Activated CD8-positive, alpha-beta memory T cell treated with anti-CD3 and anti-CD28 coated beads, Interleukin-2, amount 50 U/mL, for 1 hour (primary cell): Measurements from ENCODE around the gene PTPRE.

ENCODE experiments used
- DNase-seq: peaks from one replicate; pipeline ENCODE4 v3.0.0-alpha.2; 2020; ENCODE audit errors: extremely low read depth

PTPRE gene

GRCh38 chr10:127906548-127907377, at the start of gene PTPRE:
Gene PTPRE, plus strand, starts transcription at chr10:127907103. Its CDS starts 133,779 bp downstream, at chr10:128040882.
- no peak for DNase-seq

DNA sequence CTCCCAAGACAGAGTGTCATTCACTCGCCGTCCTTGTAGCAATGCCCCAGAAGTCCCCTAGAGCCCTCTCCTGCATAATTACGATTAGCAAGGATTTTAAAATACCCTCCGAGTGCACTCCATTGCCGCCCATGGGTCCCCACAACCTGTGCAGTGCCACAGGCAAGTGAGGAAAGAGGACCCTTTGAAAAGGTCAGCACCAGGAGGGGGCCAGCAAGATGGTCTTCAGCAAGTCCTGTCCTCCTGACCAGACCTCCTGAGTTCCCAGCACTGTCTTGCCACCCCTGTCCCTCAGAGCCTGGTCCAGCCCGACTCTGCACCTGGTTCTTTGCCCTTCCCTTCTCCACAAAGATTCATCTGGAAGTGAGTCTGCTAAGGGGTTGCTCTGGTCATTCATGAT, 46.3 kb upstream of the PTPRE start:
- DNase-seq: no peak

- DNase-seq: no peak
These were observed 43.6 kb upstream of the PTPRE start for GRCh38 chr10:127863231-127863825.

GRCh38 chr10:127866276-127867013, 40.5 kb upstream of the PTPRE start:
- no peak for DNase-seq

- DNase-seq: no peak
These were observed 39.1 kb upstream of the PTPRE start for GRCh38 chr10:127867805-127868204.

DNA sequence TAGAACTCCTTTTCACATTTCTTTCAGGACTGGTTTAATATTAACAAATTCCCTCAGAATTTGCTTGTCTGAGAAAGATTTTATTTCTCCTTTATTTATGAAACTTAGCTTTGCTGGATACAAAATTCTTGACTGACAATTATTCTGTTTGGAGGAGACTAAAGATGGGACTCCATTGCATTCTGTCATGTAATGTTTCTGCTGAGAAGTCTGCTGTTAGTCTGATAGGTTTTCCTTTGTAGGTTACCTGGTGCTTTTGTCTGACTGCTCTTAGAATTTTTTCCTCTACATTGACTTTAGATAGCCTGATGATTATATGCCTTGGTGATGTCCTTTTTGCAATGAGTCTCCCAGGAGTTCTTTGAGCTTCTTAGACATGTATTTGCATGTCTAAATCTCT, 37.6 kb upstream of the PTPRE start:
- no peak for DNase-seq

GRCh38 chr10:127871631-127872010, 35.3 kb upstream of the PTPRE start:
- DNase-seq: no peak

- no peak for DNase-seq
These were observed 34.7 kb upstream of the PTPRE start for GRCh38 chr10:127872011-127872761.

- DNase-seq: no peak
These were observed 33.9 kb upstream of the PTPRE start for GRCh38 chr10:127872871-127873600.

GRCh38 chr10:127873901-127874470, 32.9 kb upstream of the PTPRE start:
- DNase-seq: no peak

- no peak for DNase-seq
These were observed 32.0 kb upstream of the PTPRE start for GRCh38 chr10:127874671-127875448.

- no peak for DNase-seq
These were observed 31.5 kb upstream of the PTPRE start for GRCh38 chr10:127875449-127875765.

DNA sequence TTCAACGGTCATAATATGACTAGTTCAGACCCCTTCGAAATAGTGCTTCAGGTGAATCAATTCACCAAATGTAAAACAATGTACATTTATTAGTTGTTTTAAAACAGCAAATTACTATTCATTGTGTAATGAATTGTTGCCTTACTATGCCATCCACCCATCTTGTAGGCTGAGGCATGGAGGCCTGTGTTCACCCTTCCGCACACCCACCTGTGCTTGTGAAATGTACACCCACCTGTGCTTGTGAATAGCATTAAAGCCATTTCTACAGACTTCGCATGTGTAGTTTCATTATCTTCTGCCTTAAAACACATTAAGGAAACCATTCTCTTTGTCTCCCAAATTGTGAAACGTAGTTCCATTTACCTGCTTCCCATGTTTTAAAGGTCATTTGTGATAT, 31.0 kb upstream of the PTPRE start:
- no peak for DNase-seq

DNA sequence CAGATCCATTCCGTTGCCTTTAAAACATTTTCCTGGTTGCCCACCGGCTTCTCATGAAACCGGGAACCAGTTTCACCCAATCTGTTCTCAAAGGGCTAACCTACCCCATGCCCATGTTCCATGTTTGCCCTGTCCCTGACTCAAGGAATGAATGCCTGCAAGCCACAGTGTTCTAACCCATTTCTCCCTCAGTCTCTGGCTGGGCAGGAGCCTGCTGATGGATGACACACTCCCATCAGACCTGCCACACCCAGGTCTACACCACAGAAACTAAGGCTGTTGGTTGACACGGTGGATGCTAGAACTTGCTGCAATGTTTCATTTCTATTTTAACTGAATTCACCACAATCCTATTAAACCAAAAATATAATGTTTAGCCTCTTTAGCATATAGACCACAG, 29.8 kb upstream of the PTPRE start:
- DNase-seq: no peak

GRCh38 chr10:127877699-127878098, 29.2 kb upstream of the PTPRE start:
- DNase-seq: no peak

DNA sequence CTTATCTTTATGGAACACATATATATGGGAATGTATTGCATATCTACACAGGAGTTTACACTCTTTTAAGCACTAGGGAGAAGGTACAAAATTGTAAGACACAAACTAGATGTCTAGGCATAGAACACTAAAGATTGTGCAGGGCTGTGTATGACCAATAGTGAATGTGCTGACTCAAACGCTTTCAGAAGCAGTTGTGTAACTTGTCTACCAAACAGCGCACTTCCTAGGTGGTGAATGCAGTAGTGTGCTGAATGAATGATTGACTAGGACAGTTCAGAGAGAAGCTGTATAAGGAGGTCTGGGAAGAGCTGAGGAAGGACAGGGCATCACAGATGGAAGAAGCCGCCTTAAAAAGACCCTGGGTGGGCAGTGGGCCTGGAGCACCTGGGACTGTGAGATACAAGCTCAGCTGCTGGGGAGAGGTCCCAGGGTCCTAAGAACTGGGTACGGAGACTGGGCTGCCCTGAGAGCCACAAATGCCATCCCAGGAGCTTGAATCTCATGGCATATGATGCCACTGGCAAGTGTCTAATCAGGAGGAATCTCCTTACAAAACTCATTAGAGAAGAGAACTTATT, 28.3 kb upstream of the PTPRE start:
- no peak for DNase-seq

- no peak for DNase-seq
These were observed 26.3 kb upstream of the PTPRE start for GRCh38 chr10:127880557-127880956.

GRCh38 chr10:127881262-127881661, 25.6 kb upstream of the PTPRE start:
- DNase-seq: no peak

GRCh38 chr10:127882391-127882790, 24.5 kb upstream of the PTPRE start:
- DNase-seq: no peak
